Muscle layer of colon (tissue), 2 donors: Measurements from ENCODE around the gene SENP6.
"Not testable (repeated sequence)": the region's sequence is repeated elsewhere in the genome, so short reads cannot be mapped to it uniquely, and the experiment has no call there.

Experiments used
- H3K27ac ChIP-seq: one replicate; pipeline ENCODE4 v1.7.0; 2013; ENCODE audit warnings: low read depth, mild to moderate bottlenecking, low read length, moderate library complexity
- H3K27me3 ChIP-seq, 2 donors: one replicate each; pipeline ENCODE4 v1.7.0; 2013; ENCODE audit warnings: low read length in 2 of 2, mild to moderate bottlenecking in 2 of 2; ENCODE audit not compliant: insufficient read depth in 2 of 2, control insufficient read depth in 1 of 2
- H3K36me3 ChIP-seq: one replicate; pipeline ENCODE4 v1.7.0; 2013; ENCODE audit warnings: mild to moderate bottlenecking, low read length; ENCODE audit not compliant: insufficient read depth
- H3K4me1 ChIP-seq: one replicate; pipeline ENCODE4 v1.7.0; 2013; ENCODE audit warnings: mild to moderate bottlenecking, low read length; ENCODE audit not compliant: insufficient read depth
- H3K4me3 ChIP-seq, 2 donors: one replicate each; pipeline ENCODE4 v1.7.0; 2013; ENCODE audit warnings: low read length in 2 of 2, low read depth in 1 of 2, mild to moderate bottlenecking in 1 of 2, moderate library complexity in 1 of 2
- H3K9ac ChIP-seq: one replicate; pipeline ENCODE4 v1.7.0; 2013; ENCODE audit warnings: low read length
- H3K9me3 ChIP-seq: one replicate; pipeline ENCODE4 v1.7.0; 2013; ENCODE audit warnings: mild to moderate bottlenecking, low read length
- donor health status: abdominal sarcoma.
- donor health status: Adenocarcinoma of cecum.

The SENP6 gene

DNA sequence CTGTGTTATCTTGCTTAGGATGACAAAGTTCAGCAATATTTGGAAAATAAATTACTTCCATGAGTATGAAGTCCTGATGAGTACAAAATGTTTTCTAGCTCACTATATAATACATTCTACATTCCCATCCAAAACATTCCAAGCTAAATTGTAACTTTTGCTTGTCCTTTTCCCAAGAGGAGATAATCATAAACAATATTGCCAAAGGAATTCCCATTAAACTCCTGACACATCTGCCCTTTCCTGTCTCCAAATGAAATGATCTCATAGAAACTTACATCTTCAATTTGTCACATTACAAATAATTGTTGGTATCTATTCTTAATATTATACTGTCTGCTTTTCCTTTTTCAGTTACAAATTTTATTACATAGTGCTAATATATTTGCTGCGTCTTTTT lies 20.4 kb upstream of the SENP6 start:
- no peaks in the 10 kb centered on the region for H3K27me3 ChIP-seq
- H3K9me3 ChIP-seq = no peaks in the 10 kb centered on the region
- no peaks in the 10 kb centered on the region for H3K4me1 ChIP-seq
- no peaks in the 10 kb centered on the region for H3K36me3 ChIP-seq
- no peak overlapping the region for H3K9ac ChIP-seq
- H3K4me3 ChIP-seq = no peak overlapping the region
- H3K27ac ChIP-seq = no peak overlapping the region

DNA sequence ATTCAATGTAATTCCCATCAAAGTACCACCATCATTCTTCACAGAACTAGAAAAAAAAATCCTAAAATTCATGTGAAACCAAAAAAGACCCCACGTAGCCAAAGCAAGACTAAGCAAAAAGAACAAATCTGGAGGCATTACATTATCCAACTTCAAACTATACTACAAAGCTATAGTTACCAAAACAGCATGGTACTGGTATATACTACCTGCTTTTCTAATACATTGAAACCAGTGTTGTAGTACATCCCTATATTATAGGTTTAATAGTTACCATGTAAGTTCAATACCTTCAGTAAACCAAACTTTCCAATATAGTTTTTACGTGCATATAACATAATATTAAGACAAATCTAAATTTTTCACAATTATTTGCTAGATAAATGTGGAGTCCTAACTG lies 17.1 kb upstream of the SENP6 start:
- H3K9me3 ChIP-seq, H3K9ac ChIP-seq, H3K4me3 ChIP-seq, H3K27me3 ChIP-seq, H3K4me1 ChIP-seq, H3K27ac ChIP-seq, H3K36me3 ChIP-seq: not testable (repeated sequence)

DNA sequence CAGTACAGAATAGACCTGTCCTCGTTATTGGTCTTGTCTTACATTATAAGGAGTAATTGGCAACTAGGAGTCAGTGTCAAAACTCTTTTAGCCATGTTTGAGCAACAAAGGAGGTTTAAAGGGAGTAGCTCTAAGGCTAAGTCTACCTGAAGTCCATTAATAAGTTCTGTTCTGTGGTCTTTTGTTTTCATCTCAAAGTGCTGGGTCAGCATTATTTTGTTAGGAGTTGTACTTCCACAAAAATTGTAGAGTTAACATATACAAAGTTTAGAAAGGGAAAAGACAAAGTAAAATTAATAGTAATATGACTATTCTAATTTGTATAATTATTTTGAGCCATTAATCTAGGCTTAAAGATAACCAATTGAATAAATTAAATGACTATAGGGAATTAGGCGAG lies 12.7 kb upstream of the SENP6 start:
- no peak overlapping the region for H3K4me3 ChIP-seq
- no peaks in the 10 kb centered on the region for H3K36me3 ChIP-seq
- H3K4me1 ChIP-seq = no peaks in the 10 kb centered on the region
- no peak overlapping the region for H3K27ac ChIP-seq
- no peaks in the 10 kb centered on the region for H3K27me3 ChIP-seq
- H3K9me3 ChIP-seq = no peaks in the 10 kb centered on the region
- no peak overlapping the region for H3K9ac ChIP-seq

DNA sequence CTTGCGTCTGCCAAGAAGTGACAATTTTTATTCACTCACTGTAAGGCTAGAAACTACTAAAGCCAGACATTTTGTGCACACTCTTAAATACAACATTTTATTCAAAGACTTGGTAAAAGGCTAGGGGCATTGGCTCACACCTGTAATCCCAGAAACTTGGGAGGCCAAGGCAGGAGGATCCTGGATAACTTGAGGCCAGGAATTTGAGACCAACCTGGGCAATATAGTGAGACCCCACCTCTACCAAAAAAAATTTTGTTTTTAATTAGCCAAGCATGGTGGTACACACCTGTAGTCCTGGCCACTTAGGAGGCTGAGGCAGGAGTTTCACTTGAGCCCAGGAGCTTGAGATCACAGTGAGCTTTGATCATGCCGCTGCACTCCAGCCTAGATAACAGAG lies 11.3 kb upstream of the SENP6 start:
- H3K9me3 ChIP-seq = no peaks in the 10 kb centered on the region
- no peak overlapping the region for H3K27ac ChIP-seq
- no peaks in the 10 kb centered on the region for H3K36me3 ChIP-seq
- no peak overlapping the region for H3K4me3 ChIP-seq
- H3K4me1 ChIP-seq = no peaks in the 10 kb centered on the region
- no peak overlapping the region for H3K9ac ChIP-seq
- H3K27me3 ChIP-seq = no peaks in the 10 kb centered on the region

DNA sequence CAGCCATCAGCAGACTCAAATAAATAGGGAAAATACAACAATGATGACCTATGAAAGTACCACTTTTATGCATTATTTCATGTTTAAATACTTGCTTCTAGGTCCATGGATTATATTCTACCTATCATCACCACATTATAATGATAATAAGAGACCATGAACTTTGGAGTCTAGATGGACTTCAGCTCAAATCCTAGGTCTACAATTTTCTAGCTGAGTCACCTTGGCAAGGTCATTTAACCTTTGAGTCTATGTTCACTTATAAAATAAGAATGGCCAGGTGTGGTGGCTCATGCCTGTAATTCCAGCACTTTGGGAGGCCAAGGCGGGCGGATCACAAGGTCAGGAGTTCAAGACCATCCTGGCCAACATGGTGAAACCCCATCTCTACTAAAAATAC lies 5.3 kb upstream of the SENP6 start:
- H3K36me3 ChIP-seq, H3K9me3 ChIP-seq, H3K27ac ChIP-seq, H3K4me3 ChIP-seq, H3K9ac ChIP-seq, H3K27me3 ChIP-seq: not testable (repeated sequence)
- peaks cover 30% of the 10 kb centered on the region for H3K4me1 ChIP-seq

DNA sequence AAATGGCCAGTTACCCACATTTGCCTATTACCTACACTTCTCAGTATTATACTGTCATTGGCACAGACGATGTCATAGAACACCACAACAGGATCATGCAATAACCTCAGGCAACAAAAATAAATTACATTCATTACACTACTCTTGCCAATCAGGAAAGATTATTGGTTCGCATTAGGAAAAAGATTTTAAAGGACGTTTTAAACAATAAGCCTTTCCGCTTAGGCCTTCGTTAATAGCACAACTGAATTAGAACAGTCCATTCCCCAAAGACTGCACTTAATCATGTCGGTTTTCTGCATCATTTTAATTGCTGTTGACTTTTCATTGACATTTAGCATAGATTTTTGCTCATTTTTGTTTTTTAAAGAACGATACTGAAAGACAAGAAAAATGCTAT lies 912 bp upstream of the SENP6 start:
- Histone ChIP-seq H3K9me3 (no peaks in the 10 kb centered on the region), H3K9ac (peak overlapping the region; percentile 68), H3K4me1 (peaks cover 50% of the 10 kb centered on the region), H3K4me3 (peak overlapping the region in 1 of 2 donors; percentile 33), H3K36me3 (no peaks in the 10 kb centered on the region), H3K27me3 (no peaks in the 10 kb centered on the region), H3K27ac (peak overlapping the region; percentile 76)

DNA sequence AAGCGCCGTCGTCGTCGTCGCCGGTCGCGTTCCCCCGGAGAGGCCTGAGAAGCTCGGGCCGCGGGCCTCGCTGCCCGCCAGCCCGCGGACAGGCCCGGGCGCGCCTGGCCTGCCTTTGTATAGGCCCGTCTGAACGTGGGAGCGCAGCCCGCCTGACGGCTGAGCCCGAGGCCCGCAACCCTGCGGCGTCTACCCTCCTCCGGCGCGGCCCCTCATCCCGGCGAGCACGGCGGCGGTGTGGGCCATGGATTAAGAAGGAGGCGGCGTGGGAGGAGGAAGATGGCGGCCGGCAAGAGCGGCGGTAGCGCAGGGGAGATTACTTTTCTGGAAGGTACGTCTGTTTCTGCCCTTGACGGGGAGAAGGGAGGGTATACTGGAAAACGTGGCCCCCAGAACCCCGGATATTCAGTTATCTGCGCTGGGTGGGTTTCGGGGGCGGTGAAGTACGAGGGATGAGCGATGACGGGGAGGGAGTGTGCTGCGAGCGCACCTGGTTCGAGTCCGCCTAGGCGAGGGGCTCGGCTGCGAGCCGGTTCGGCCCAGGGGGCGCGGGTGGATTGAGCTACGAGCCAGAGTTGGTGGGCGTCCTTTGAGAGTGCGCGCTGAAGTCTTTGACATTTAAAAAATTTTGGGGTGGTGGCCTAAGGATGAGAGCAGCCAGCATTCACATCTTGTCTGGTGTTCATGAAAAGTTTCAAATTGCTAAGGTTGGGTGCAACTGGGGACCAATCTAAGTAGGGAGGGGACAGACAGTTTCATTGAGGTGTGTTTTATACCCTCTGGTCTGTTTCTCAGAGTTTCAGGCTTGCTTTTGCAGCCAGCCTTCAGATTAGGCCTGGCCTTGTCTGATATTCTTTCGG lies 796 bp downstream of the SENP6 start:
- Histone ChIP-seq H3K9me3 (no peaks in the 10 kb centered on the region), H3K36me3 (no peaks in the 10 kb centered on the region), H3K27me3 (no peaks in the 10 kb centered on the region), H3K4me1 (peaks cover 58% of the 10 kb centered on the region), H3K27ac (peak overlapping the region; percentile 80), H3K9ac (peak overlapping the region; percentile 96), H3K4me3 (peak overlapping the region; percentile 66 to 92)

DNA sequence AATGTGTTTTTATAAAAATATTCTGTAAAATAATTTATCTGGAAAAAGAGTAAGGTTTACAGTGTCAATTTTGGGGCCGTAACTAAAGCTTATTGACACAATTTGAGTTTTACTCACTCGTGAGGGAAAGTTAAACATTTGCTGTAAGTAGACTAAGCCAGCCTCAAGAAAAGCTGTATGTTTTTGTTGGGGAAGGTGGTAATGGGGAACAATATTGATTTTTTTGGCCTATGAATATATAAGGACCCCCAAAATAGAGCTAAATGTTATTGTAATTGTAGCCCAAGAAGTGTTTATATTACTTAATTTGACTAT lies 1.4 kb downstream of the SENP6 start:
- no peaks in the 10 kb centered on the region for H3K36me3 ChIP-seq
- H3K27me3 ChIP-seq = no peaks in the 10 kb centered on the region
- peaks cover 57% of the 10 kb centered on the region for H3K4me1 ChIP-seq
- H3K9me3 ChIP-seq = no peaks in the 10 kb centered on the region
- H3K9ac ChIP-seq = peak overlapping the region; percentile 96
- peak overlapping the region; percentile 80 for H3K27ac ChIP-seq
- H3K4me3 ChIP-seq = peak overlapping the region; percentile 66 to 92

DNA sequence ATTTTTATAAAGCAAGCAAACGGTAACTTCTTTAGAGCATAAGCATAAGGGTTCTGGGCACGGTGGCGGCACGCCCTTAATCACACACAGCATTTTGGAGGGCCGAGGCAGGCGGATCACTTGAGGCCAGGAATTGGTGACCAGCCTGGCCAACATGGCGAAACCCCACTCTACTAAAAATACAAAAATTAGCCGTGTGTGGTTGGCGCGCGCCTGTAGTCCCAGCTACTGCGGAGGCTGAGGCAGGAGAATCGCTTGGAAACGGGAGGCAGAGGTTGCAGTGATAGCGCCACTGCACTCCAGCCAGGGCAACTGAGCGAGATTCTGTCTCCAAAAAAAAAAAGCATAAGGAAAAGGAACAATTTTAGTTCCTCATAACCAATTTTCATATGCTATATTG lies 2.6 kb downstream of the SENP6 start:
- Histone ChIP-seq H3K27me3 (no peaks in the 10 kb centered on the region), H3K4me3 (peak overlapping the region; percentile 66 to 92), H3K9ac (no peak overlapping the region), H3K27ac (no peak overlapping the region), H3K9me3 (no peaks in the 10 kb centered on the region), H3K36me3 (no peaks in the 10 kb centered on the region), H3K4me1 (peaks cover 64% of the 10 kb centered on the region)

DNA sequence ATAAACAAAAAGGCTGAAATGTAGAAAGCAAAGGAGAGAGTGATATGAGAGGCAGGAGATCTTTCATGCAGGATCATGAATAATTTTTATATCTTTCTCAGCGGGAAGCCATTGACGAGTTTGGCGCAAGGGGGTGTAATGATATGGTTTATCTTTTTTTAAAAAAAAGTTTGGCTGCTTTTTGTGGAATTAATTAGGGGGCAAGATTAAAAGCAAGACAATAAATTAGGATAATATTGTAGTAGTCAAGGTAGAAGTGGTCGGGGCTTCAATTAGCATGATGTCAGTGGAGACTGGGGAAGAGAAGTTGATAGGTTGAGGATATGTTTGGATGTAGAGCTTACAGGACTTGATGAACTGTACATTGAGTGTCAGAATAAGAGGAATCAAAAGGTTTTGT lies 4.0 kb downstream of the SENP6 start:
- no peaks in the 10 kb centered on the region for H3K36me3 ChIP-seq
- H3K9me3 ChIP-seq = no peaks in the 10 kb centered on the region
- H3K9ac ChIP-seq = no peak overlapping the region
- no peaks in the 10 kb centered on the region for H3K27me3 ChIP-seq
- peaks cover 67% of the 10 kb centered on the region for H3K4me1 ChIP-seq
- H3K4me3 ChIP-seq = no peak overlapping the region
- H3K27ac ChIP-seq = no peak overlapping the region

DNA sequence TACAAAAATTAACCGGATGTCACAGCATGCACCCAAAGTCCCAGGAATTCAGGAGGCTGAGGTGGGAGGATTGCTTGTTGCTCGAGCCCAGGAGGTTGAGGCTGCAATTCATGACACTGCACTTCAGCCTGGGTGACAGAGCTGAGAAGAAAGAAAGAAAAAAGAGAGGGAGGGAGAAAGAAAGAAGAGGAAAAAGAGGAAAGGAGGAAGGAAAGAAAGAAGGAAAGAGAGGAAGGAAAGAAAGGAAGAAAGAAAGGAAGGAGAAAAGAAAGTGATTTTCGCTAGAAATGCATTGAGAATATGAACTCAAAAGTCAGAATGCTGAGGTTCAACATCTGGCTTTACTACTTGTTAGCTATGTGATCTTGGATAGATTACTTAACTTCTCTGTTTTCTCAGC lies 6.6 kb downstream of the SENP6 start:
- Histone ChIP-seq H3K27me3 (no peaks in the 10 kb centered on the region), H3K36me3 (no peaks in the 10 kb centered on the region), H3K4me1 (peaks cover 87% of the 10 kb centered on the region), H3K27ac (no peak overlapping the region), H3K4me3 (no peak overlapping the region), H3K9me3 (no peaks in the 10 kb centered on the region), H3K9ac (no peak overlapping the region)

DNA sequence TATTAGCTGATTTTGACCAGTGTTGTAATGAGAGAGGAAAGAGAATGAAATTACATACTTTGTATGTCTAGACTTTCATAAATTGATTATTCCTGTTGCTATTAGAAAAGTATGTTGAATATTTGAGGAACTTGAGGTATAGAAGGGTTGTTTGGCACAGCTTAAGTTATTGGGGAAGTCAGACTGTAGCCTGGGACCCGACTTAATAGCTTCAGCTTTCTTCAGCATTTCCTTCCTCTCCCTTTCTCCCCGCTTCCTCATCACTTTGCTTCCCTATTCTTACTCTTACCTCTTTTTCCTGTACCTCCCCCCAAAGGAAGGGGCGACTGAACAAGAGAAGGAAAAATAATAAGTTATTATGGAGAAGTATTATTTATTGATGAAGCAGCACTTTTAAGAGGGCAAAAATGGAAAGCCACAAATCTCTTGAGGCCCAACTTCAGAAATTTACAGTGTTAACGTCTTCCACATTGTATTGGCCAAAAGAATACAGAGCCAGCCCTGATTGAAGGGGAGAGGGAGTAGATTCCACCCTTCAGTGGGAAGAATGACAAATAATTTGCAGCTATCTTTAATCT lies 7.4 kb downstream of the SENP6 start:
- no peaks in the 10 kb centered on the region for H3K9me3 ChIP-seq
- H3K9ac ChIP-seq = no peak overlapping the region
- no peak overlapping the region for H3K4me3 ChIP-seq
- no peak overlapping the region for H3K27ac ChIP-seq
- no peaks in the 10 kb centered on the region for H3K36me3 ChIP-seq
- peaks cover 82% of the 10 kb centered on the region for H3K4me1 ChIP-seq
- H3K27me3 ChIP-seq = no peaks in the 10 kb centered on the region
